ENCODE data around the gene FAM163B.

DNA sequence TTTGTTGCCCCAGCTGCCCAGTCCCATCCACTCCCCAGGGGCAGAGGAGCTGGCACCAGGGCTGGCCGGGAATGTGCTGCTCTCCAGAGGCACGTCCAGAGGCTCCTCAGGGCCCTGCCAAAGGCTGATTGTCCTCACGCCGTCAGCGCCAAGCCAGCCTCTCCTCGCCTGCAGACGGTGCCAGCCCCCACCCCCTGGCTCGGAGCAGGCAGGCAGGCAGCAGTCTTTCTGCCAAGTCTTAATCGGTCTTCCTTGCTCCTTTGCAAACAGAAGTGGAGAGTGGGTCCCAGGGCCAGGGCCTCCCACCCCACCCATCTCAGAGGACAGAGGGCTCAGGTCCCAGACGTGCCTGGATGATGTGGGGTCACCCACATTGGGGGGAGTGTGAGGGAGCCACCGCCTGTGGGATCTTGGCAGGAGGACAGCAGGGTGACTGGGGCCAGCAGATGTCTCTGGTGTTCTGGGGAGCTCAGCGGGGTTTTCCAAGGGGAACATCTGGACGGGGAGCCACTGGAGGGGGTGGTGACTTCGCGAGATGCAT, 36.3 kb downstream of the FAM163B start:
- no peak for TF ChIP-seq GATA2 (IDR thresholded peaks at IDR 0.05; ENCODE audit: low read depth, low read length)
- TF ChIP-seq GATA3 (IDR thresholded peaks at IDR 0.05; ENCODE audit: low read depth, low read length) = no peak
